Activated T-helper 17 cell treated with anti-CD3 and anti-CD28 coated beads, Interleukin-2, amount 50 U/mL, for 72 hours (primary cell): ENCODE data around the gene NME2. TPM values are rescaled to one million over a fixed set of nuclear protein-coding genes. Genes with fewer than 3 reads are reported as not detected.
"Not testable (repeated sequence)": the region's sequence is repeated elsewhere in the genome, so short reads cannot be mapped to it uniquely, and the experiment has no call there.

Experiments
- ATAC-seq: fragments of 150-1000 bp; cut with Tn5 transposase; replicated peaks from 2 replicates; pipeline ENCODE4 v1.10.0; 2021; ENCODE audit warnings: mild to moderate bottlenecking, moderate library complexity
- H3K27ac Mint-ChIP-seq: one replicate; pipeline ENCODE4 v1.8.0; 2022; ENCODE audit warnings: mixed read lengths
- H3K27me3 Mint-ChIP-seq: one replicate; pipeline ENCODE4 v1.8.0; 2022; ENCODE audit warnings: mixed read lengths
- H3K36me3 Mint-ChIP-seq: one replicate; pipeline ENCODE4 v1.8.0; 2022; ENCODE audit warnings: low read depth, mild to moderate bottlenecking, mixed read lengths
- H3K4me1 Mint-ChIP-seq: one replicate; pipeline ENCODE4 v1.8.0; 2022; ENCODE audit warnings: mixed read lengths
- H3K4me3 Mint-ChIP-seq: one replicate; pipeline ENCODE4 v1.8.0; 2022; ENCODE audit warnings: mild to moderate bottlenecking, mixed read lengths
- H3K9me3 Mint-ChIP-seq: one replicate; pipeline ENCODE4 v1.8.0; 2022; ENCODE audit warnings: mixed read lengths
- total RNA-seq, 2 donors: library from RNA; stranded (reverse); gene quantifications; one replicate each; pipeline ENCODE4 v1.2.3, GENCODE V29; 2022

The NME2 gene
- 100 to 1,000 TPM; 489 to 772 TPM for total RNA-seq

GRCh38 chr17:51166198-51166986 lies at the start of gene NME2:
NME2 (plus strand) TSS chr17:51166411; CDS start chr17:51166831, 420 bp downstream.
- Mint-ChIP-seq H3K9me3 (no peaks in the 10 kb centered on the region), H3K4me1 (peaks cover 25% of the 10 kb centered on the region), H3K27ac (peak within 1 kb of the TSS; percentile 95), H3K4me3 (peak within 1 kb of the TSS; percentile 88), H3K36me3 (peaks cover 83% of the 10 kb centered on the region), H3K27me3 (no peaks in the 10 kb centered on the region)
- peak; percentile 87 for ATAC-seq

DNA sequence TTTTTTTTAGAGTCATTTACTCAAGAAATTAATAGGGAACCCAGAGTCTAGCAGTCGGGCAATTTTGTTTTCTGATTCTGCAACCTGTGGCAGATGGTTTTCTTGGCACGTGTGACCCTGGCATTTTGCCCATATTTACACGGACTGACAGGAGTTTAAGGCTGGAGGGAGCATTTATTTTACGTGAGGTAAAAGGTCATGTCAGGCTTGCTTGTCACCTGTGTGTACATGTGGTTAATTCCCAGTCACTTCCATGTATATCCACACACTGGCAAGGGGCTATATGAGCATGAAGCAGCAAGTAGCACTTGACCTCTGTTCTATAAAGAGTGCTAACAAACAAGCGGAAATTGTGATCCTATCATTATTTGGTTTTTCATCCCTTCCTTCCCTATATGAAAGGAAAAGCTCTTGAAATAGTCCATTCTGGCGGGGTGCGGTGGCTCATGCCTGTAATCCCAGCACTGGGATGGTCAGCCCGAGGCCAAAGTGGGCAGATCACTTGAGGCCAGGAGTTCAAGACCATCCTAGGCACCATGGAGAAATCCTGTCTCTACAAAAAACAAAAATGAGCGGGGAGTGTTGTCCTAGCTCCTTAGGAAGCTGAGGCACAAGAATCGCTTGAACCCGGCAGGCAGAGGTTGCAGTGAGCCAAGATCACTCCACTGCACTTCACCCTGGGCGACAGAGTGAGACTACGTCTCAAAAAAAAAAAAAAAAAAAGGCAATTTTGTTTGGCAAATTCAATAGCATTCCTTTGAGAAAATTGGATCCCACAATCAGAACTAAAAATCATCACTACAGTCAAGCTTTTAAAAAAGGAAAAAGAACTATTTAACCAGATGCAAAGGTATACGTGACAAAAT lies 47.6 kb upstream of the NME2 start:
- no peaks in the 10 kb centered on the region for H3K9me3 Mint-ChIP-seq
- H3K4me1 Mint-ChIP-seq, result peaks cover 37% of the 10 kb centered on the region
- H3K4me3 Mint-ChIP-seq, result peak overlapping the region; percentile 100
- ATAC-seq, result no peak
- H3K36me3 Mint-ChIP-seq, result peaks cover 53% of the 10 kb centered on the region
- H3K27ac Mint-ChIP-seq, result peak overlapping the region; percentile 100
- H3K27me3 Mint-ChIP-seq, result no peaks in the 10 kb centered on the region

GRCh38 chr17:51119415-51120356 lies 46.5 kb upstream of the NME2 start:
- peak overlapping the region; percentile 100 for H3K27ac Mint-ChIP-seq
- no peaks in the 10 kb centered on the region for H3K27me3 Mint-ChIP-seq
- H3K9me3 Mint-ChIP-seq, result no peaks in the 10 kb centered on the region
- peak overlapping the region; percentile 100 for H3K4me3 Mint-ChIP-seq
- peaks cover 53% of the 10 kb centered on the region for H3K36me3 Mint-ChIP-seq
- peak; percentile 13 for ATAC-seq
- H3K4me1 Mint-ChIP-seq, result peaks cover 37% of the 10 kb centered on the region

- H3K27me3 Mint-ChIP-seq, result no peaks in the 10 kb centered on the region
- peak overlapping the region; percentile 100 for H3K27ac Mint-ChIP-seq
- peak; percentile 57 for ATAC-seq
- peaks cover 32% of the 10 kb centered on the region for H3K4me1 Mint-ChIP-seq
- H3K36me3 Mint-ChIP-seq, result peaks cover 53% of the 10 kb centered on the region
- H3K4me3 Mint-ChIP-seq, result peak overlapping the region; percentile 100
- no peaks in the 10 kb centered on the region for H3K9me3 Mint-ChIP-seq
Measured at GRCh38 chr17:51120357-51120738, 45.9 kb upstream of the NME2 start.

GRCh38 chr17:51120739-51121619 lies 45.2 kb upstream of the NME2 start, which contains the start of gene SPAG9:
SPAG9 (minus strand) TSS chr17:51120868; CDS start chr17:51120656, 212 bp downstream.
- H3K4me1 Mint-ChIP-seq, result peaks cover 27% of the 10 kb centered on the region
- no peaks in the 10 kb centered on the region for H3K9me3 Mint-ChIP-seq
- peak within 1 kb of the TSS; percentile 100 for H3K4me3 Mint-ChIP-seq
- H3K36me3 Mint-ChIP-seq, result peaks cover 50% of the 10 kb centered on the region
- ATAC-seq, result peak; percentile 67
- H3K27ac Mint-ChIP-seq, result peak within 1 kb of the TSS; percentile 100
- no peaks in the 10 kb centered on the region for H3K27me3 Mint-ChIP-seq

GRCh38 chr17:51121620-51122472 lies 44.4 kb upstream of the NME2 start:
- Mint-ChIP-seq H3K9me3 (no peaks in the 10 kb centered on the region), H3K36me3 (peaks cover 42% of the 10 kb centered on the region), H3K27me3 (no peaks in the 10 kb centered on the region), H3K27ac (peak overlapping the region; percentile 100), H3K4me3 (peak overlapping the region; percentile 100), H3K4me1 (peaks cover 22% of the 10 kb centered on the region)
- ATAC-seq, result peak; percentile 75

- H3K9me3 Mint-ChIP-seq, ATAC-seq, H3K27me3 Mint-ChIP-seq: not testable (repeated sequence)
- Mint-ChIP-seq H3K36me3 (peaks cover 35% of the 10 kb centered on the region), H3K4me1 (peaks cover 18% of the 10 kb centered on the region), H3K27ac (peak overlapping the region; percentile 100), H3K4me3 (peak overlapping the region; percentile 100)
Measured at GRCh38 chr17:51122473-51123115, 43.6 kb upstream of the NME2 start.

DNA sequence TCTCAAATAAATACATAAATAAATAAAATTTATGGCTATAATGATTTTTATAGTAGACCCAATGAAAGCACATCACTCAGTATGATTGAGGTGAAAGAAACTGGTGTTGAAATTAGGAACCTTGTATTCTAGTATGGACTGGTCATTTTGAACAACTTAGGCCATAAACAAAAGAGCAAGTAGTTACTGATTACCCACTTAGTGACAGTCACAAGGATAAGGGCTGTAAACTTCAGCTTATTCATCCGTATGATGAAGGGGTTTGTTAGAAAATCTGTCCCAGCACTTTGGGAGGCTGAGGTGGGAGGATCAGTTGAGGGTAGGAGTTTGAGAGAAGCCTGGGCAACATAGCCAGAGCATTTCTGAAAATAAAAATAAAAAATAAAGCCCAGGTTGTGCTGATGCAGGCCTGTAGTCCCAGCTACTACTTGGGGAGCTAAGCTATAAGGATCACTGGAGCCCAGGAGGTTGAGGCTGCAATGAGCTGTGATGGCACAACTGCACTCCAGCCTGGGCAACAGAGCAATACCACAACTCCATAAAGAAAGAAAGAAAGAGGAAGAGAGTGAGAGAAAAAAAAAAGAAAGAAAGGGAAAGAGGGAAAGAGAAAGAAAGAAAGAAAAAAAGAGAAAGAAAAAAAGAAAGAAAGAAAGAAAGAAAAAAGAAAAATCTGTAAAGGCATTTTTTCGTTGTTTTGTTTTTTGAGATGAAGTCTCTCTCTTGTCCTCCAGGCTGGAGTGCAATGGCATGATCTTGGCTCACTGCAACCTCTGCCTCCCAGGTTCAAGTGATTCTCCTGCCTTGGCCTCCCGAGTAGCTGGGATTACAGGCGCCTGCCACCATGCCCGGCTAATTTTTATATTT lies 41.3 kb upstream of the NME2 start:
- Mint-ChIP-seq H3K36me3 (peaks cover 12% of the 10 kb centered on the region), H3K9me3 (no peaks in the 10 kb centered on the region), H3K4me3 (no peak overlapping the region), H3K27ac (peak overlapping the region; percentile 33), H3K4me1 (peaks cover 22% of the 10 kb centered on the region), H3K27me3 (no peaks in the 10 kb centered on the region)
- no peak for ATAC-seq

DNA sequence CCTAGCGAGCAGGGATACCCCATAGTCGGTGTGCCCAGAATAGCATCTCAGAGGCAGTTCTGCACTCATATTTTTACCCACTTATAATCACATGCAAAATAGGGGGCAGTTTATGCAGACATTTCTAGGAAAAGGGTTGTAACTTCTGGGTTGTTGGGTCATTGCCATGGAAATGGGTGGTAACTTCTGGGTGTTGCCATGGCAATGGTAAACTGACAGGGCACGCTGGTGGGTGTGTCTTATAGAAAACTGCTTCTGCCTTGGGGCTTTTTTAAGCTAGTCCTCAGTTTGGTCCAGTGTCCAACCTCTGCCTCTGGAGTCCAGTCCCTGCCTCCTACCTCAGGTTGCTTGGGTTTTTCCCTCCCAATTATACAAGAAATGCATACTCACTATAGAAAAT lies 38.1 kb upstream of the NME2 start:
- no peaks in the 10 kb centered on the region for H3K27me3 Mint-ChIP-seq
- ATAC-seq, result peak; percentile 66
- H3K27ac Mint-ChIP-seq, result no peak overlapping the region
- H3K9me3 Mint-ChIP-seq, result no peaks in the 10 kb centered on the region
- peaks cover 5% of the 10 kb centered on the region for H3K4me1 Mint-ChIP-seq
- no peaks in the 10 kb centered on the region for H3K36me3 Mint-ChIP-seq
- H3K4me3 Mint-ChIP-seq, result no peak overlapping the region

GRCh38 chr17:51132964-51133319 lies 33.3 kb upstream of the NME2 start:
- peak; percentile 69 for ATAC-seq
- no peak overlapping the region for H3K4me3 Mint-ChIP-seq
- H3K9me3 Mint-ChIP-seq, result no peaks in the 10 kb centered on the region
- H3K4me1 Mint-ChIP-seq, result peaks cover under 1% of the 10 kb centered on the region
- H3K36me3 Mint-ChIP-seq, result no peaks in the 10 kb centered on the region
- peak overlapping the region; percentile 36 for H3K27ac Mint-ChIP-seq
- H3K27me3 Mint-ChIP-seq, result no peaks in the 10 kb centered on the region

- no peak overlapping the region for H3K4me3 Mint-ChIP-seq
- no peaks in the 10 kb centered on the region for H3K9me3 Mint-ChIP-seq
- peak; percentile 23 for ATAC-seq
- no peaks in the 10 kb centered on the region for H3K27me3 Mint-ChIP-seq
- H3K27ac Mint-ChIP-seq, result peak overlapping the region; percentile 36
- H3K36me3 Mint-ChIP-seq, result no peaks in the 10 kb centered on the region
- no peaks in the 10 kb centered on the region for H3K4me1 Mint-ChIP-seq
Measured at GRCh38 chr17:51133365-51133764, 32.8 kb upstream of the NME2 start.
